Motor neuron (in vitro differentiated cells): ENCODE data around the gene USP9Y. TPM values are rescaled to one million over a fixed set of nuclear protein-coding genes. Genes with fewer than 3 reads are reported as not detected.
"Not testable (repeated sequence)": the region's sequence is repeated elsewhere in the genome, so short reads cannot be mapped to it uniquely, and the experiment has no call there.

Experiments
- ATAC-seq, 8 experiments: fragments of 200-7000 bp; cut with Tn5 transposase; replicated peaks in 6 of 8; 2 replicates each; pipeline ENCODE4 v1.8.0; 2021; ENCODE audit warnings: mild to moderate bottlenecking in 8 of 8, moderate library complexity in 8 of 8
- H3K27ac ChIP-seq, 2 donors: fragments of 250-450 bp; sonication (Bioruptor Pico); 2 replicates each; pipeline ENCODE4 v1.9.0; 2021; ENCODE audit warnings: antibody characterized with exemption in 2 of 2, mild to moderate bottlenecking in 2 of 2, moderate library complexity in 1 of 2
- H3K4me1 ChIP-seq, 2 donors: fragments of 250-450 bp; sonication (Bioruptor Pico); replicated peaks in 1 of 2; 2 replicates each; pipeline ENCODE4 v1.6.1; 2021; ENCODE audit warnings: antibody characterized with exemption in 2 of 2, mild to moderate bottlenecking in 2 of 2, moderate library complexity in 1 of 2
- H3K4me3 ChIP-seq, 5 donors: fragments of 250-450 bp; sonication (Bioruptor Pico); 2 replicates each; pipeline ENCODE4 v1.9.0; 2021; ENCODE audit warnings: antibody characterized with exemption in 5 of 5, mild to moderate bottlenecking in 5 of 5, moderate library complexity in 4 of 5
- WGBS, 10 experiments: fragments of 450-650 bp; shearing (Covaris generic); methylation state at CpG; one replicate each; pipeline ENCODE4 v1.0.0; 2022; 5-methylcytosine and 5-hydroxymethylcytosine counted together
- in situ Hi-C, 9 experiments: fragments of 400-800 bp; cut with MboI; loops; one replicate each; pipeline ENCODE4 v1.15.0; 2021; ENCODE audit warnings: low sequenced_read_pairs in 9 of 9, low pct_unique_long_range_greater_than_20kb in 2 of 9; ENCODE audit not compliant: unreplicated experiment in 9 of 9
- total RNA-seq, 8 experiments: library from RNA; unstranded; fragments of 300-600 nt; gene quantifications; 2 replicates each; pipeline versions ENCODE4 v1.2.3 to v1.2.4, GENCODE V29; 2022

USP9Y gene, protein sequence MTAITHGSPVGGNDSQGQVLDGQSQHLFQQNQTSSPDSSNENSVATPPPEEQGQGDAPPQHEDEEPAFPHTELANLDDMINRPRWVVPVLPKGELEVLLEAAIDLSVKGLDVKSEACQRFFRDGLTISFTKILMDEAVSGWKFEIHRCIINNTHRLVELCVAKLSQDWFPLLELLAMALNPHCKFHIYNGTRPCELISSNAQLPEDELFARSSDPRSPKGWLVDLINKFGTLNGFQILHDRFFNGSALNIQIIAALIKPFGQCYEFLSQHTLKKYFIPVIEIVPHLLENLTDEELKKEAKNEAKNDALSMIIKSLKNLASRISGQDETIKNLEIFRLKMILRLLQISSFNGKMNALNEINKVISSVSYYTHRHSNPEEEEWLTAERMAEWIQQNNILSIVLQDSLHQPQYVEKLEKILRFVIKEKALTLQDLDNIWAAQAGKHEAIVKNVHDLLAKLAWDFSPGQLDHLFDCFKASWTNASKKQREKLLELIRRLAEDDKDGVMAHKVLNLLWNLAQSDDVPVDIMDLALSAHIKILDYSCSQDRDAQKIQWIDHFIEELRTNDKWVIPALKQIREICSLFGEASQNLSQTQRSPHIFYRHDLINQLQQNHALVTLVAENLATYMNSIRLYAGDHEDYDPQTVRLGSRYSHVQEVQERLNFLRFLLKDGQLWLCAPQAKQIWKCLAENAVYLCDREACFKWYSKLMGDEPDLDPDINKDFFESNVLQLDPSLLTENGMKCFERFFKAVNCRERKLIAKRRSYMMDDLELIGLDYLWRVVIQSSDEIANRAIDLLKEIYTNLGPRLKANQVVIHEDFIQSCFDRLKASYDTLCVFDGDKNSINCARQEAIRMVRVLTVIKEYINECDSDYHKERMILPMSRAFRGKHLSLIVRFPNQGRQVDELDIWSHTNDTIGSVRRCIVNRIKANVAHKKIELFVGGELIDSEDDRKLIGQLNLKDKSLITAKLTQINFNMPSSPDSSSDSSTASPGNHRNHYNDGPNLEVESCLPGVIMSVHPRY (N-terminal part only)
- 10 to 100 TPM in 6 of 8 experiments, not detected in 2; 23.0 to 38.5 (median 29.4) TPM for total RNA-seq

DNA sequence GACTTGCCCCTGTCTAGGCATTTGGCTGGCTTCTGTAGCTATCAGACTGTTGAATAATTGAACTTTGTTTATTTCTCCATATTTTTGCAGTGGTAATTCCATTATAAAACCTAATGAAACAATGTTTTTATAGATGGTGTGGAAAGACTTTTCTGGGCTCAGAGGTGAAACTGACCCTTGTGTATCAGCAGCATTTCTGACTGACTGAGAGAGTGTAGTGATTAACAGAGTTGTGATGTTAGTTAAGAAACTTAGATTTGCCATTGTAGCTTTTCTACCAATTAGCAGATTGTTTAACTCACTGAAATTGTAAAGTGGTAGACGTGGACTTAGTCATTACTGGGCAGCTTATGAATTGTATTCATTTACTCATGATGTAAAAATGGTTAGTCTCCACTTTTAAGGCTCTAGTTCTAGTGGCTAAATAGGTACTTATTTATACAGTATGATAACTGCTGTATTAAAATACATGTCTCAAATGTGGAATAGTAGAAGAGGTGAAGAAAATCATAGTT, at the start of gene USP9Y:
TSS of gene USP9Y (plus strand) at position 51 of the 515 bp plus-strand sequence. CDS start 8,217 bp downstream, outside the sequence.
- Histone ChIP-seq H3K4me3 (no peak within 1 kb of the TSS), H3K27ac (no peak within 1 kb of the TSS), H3K4me1 (no peaks in the 10 kb centered on the region)
- whole genome bisulfite sequencing, 10 experiments: no CpG with 5 or more reads among the region's 1 CpG
- ATAC-seq: no peak
- in situ Hi-C loops: no loop called here

DNA sequence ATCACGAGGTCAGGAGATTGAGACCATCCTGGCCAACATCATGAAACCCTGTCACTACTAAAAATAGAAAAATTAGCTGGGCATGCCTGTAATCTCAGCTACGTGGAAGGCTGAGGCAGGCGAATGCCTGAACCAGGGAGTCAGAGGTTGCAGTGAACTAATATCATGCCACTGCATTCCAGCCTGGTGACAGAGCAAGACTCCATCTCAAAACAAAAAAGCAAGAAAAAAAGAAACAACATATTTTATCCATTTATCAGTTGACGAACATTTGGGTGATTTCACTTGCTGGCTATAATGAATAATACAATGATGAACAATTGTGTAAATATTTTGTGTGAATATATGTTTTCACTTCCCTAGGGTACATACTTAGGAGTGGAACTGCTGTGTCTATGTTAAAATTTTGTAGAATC, 49.4 kb upstream of the USP9Y start:
- peak in 3 of 8 experiments; percentile 34 to 95 (median 91) for ATAC-seq
- no peak overlapping the region for H3K27ac ChIP-seq
- no peaks in the 10 kb centered on the region for H3K4me1 ChIP-seq
- in situ Hi-C loops: no loop called here
- WGBS, 10 experiments: 13 to 80% (median 33%) methylated on average over 1 to 3 of the region's 4 CpGs; no CpG with 5 or more reads in 7 of the 10 experiments
- no peak overlapping the region for H3K4me3 ChIP-seq

DNA sequence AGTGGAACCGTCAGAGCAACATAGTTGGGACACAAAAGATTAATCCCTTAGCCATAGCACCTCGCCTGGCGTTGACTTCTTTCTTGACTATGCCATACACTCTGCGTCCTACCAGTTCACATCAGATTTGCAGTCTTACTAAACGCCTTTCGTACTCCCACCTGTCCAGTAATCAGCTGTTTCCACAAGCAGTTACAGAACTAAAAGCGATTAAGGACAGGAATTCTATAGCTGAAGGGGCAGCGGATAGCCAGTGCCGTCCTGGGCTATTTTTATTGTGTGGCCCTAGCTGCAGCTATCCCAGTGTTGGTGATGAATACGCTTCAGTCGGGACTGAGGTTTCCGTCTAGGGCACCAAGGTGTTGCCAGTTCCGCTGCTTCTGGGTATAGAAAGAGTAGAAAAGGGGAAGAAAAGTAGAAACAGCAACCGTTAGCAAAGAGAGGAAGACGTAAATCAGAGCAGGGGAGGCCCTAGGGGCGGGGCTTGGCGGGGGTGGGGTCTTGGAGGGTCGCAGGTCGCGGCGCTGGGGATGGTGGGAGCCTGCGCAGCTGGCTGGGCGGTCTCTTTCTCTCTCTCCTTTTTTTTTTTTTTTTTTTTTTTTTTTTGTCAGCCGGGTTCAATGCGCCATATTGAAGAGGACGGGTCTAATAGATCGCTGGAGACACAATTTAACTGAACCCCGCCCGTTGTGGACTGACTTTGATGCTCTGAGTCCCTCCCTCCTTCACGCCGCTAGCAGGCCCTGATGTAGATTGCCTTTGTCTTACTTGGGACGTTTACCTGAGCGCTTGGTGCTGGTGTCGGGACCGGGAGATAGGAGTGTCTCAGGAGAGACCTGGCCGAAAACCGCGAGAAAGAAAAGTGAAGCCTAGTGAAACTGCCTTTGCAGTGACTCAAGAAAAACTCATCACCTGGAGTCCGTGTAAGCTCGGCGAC, 39.0 kb upstream of the USP9Y start:
- Histone ChIP-seq H3K27ac (peak overlapping the region; percentile 88 to 89), H3K4me3 (peak overlapping the region in 4 of 5 donors; percentile 52 to 92 (median 74)), H3K4me1 (peaks cover 0 to 7% of the 10 kb centered on the region in 2 donors)
- WGBS, 10 experiments: 0 to 7% (median 0%) methylated on average over 1 to 3 of the region's 41 CpGs; no CpG with 5 or more reads in 6 of the 10 experiments
- in situ Hi-C loops: no loop called here
- ATAC-seq: peak; percentile 58 to 91 (median 85)

DNA sequence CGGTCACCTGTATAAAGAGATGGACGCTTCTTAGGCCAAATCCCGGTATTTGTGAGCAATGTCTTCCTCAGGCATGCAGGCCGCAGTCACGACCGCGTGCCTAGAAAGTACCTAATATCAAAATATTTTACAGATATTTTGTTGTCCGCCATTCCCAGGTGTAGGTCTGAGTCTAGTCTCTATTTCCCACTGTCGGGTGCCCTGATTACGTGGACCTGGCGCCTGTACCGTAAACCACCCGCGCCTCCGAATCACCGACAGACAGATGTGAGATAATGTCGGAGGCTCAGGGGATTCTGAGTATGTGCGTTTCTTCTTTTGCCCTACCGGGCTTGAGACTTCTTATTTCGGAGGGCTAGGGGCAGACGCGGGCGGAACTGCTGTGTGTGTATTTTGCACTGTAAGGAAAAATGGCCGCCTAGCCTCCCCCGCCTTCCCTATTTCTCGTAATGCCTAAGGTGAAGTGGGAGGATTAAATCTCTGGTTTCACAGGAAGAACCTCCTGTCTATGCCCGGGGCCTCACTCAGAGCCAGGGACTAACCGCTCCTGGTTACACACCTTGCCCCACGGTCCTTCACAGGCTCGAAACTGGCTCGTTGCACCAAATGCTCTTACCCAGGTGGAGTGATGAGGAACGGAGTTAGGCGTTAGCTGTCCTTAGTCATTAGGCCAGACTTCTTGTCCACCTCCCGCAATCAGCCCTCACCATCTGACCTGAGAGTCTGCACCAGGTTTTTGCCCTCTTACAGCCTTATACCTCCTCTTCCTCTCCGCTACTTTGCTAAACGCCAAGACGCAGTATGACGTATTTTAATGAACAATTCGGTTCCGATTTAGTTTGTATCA, 38.1 kb upstream of the USP9Y start:
- Histone ChIP-seq H3K27ac (peak overlapping the region; percentile 88 to 89), H3K4me1 (peaks cover 0 to 7% of the 10 kb centered on the region in 2 donors), H3K4me3 (peak overlapping the region in 4 of 5 donors; percentile 52 to 92 (median 74))
- in situ Hi-C loops: no loop called here
- 0% methylated on average over 4 to 12 of the region's 40 CpGs; no CpG with 5 or more reads in 7 of the 10 experiments for WGBS, 10 experiments
- peak; percentile 31 to 63 (median 38) for ATAC-seq

DNA sequence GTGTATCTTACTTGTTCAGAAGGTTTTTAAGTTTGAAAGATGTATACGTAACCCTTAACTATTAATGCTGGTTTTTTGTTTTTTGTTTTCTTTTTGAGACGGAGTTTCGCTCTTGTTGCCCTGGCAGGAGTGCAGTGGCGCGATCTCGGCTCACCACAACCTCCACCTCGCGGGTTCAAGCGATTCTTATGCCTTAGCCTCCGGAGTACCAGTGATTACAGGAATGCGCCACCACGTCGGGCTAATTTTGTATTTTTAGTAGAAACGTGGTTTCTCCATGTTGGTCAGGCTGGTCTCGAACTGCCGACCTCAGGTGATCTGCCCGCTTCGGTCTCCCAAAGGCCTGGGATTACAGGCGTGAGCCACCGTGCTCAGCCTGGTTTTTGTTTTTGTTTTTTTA, 37.2 kb upstream of the USP9Y start:
- ATAC-seq, H3K4me1 ChIP-seq, H3K27ac ChIP-seq, in situ Hi-C loops: not testable (repeated sequence)
- WGBS, 10 experiments: 0 to 100% (median 8%) methylated on average over 1 to 2 of the region's 20 CpGs; no CpG with 5 or more reads in 7 of the 10 experiments
- H3K4me3 ChIP-seq: peak overlapping the region in 4 of 5 donors; percentile 52 to 92 (median 74)

DNA sequence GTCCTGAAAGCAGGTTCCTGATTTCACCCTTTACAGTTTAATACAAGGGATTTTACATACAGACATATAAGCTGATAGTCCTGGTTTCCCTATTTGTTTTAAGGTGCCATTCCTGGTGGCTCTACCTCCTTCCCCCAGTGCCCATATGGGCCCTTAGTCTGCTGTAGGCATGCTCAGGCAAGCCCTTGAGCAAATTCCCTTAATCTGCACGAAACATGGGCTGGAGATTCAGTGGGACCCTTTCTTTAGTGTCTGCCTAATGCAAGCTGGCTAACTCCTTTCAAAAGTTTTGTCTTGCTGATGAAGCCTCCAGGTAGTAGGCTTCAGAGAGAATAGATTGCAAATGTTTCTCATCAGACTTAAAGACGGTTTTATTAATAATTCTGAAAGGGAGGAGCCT, 22.9 kb upstream of the USP9Y start:
- Histone ChIP-seq H3K4me3 (no peak overlapping the region), H3K27ac (no peak overlapping the region), H3K4me1 (no peaks in the 10 kb centered on the region)
- 82 to 83% methylated on average over 1 to 2 of the region's 2 CpGs; no CpG with 5 or more reads in 8 of the 10 experiments for WGBS, 10 experiments
- ATAC-seq: no peak
- in situ Hi-C loops: no loop called here

DNA sequence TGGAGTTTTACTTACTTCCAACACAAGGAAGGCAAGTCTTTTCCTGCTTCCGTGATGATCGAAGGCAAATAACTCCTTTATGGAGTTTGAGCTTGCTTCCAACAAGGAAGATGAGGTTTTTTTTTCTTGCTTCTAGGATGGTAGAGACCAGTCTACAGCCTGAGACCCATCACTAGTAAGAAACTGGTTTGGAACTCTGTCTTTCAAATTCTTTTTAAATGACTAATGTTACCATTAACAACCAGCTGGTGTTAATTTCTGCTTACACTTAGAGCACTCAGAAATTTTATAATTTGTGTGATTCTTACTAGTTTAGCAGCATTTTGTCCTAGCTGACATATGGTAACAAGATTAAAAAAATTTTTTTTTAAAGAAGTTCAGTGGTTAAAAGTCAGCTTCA, 19.5 kb upstream of the USP9Y start:
- in situ Hi-C loops: no loop called here
- Histone ChIP-seq H3K27ac (no peak overlapping the region), H3K4me3 (no peak overlapping the region), H3K4me1 (no peaks in the 10 kb centered on the region)
- ATAC-seq: no peak
- 80 to 100% (median 94%) methylated on average over 2 of the region's 2 CpGs; no CpG with 5 or more reads in 7 of the 10 experiments for WGBS, 10 experiments

DNA sequence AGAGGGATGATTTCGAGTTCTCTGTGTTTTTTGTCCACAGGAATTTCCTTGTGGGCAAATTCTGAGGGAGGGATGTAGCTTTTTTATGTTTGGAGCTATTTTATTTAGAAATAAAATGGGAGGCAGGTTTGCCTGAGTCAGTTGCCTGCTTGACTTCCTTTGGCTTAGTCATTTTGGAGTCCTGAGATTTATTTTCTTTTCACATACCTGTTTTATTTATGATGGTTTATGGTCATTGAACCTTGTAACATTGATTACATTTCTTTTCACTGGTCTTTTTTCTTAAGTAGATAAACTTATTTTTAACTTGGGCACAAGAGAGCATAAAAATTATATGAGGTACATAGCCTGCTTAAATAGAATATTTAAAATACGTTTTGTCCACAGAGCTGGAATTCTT, 12.7 kb upstream of the USP9Y start:
- ATAC-seq: no peak
- H3K27ac ChIP-seq: no peak overlapping the region

DNA sequence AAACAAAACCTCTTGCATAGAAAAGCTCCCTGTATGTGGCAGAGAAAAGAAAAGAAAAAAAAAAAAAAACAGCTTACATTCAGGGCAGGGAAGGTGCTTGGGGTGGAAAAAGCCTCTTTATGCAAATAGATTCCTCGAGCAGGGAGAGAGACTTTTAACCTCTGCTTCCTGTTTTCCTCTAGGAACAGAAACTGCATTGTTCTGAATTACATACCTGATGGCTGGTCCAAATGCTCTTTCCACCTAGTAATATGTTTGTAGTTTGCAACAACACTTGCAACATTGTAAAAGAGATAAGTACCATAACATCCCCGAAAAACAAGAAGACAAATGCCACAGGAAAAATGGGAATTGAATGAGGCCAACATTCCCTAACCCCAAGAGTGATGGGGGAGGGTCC, 944 bp upstream of the USP9Y start:
- Histone ChIP-seq H3K27ac (no peak overlapping the region), H3K4me1 (no peaks in the 10 kb centered on the region), H3K4me3 (no peak overlapping the region)
- in situ Hi-C loops: no loop called here
- no peak for ATAC-seq
- 20 to 80% (median 24%) methylated on average over 1 to 2 of the region's 2 CpGs; no CpG with 5 or more reads in 6 of the 10 experiments for WGBS, 10 experiments

More for the DNA sequence above, 12.7 kb upstream of the USP9Y start:
- H3K4me3 ChIP-seq: no peak overlapping the region
- in situ Hi-C loops: no loop called here
- WGBS, 10 experiments: 70 to 100% (median 100%) methylated on average over 1 to 2 of the region's 2 CpGs; no CpG with 5 or more reads in 5 of the 10 experiments
- H3K4me1 ChIP-seq: no peaks in the 10 kb centered on the region

DNA sequence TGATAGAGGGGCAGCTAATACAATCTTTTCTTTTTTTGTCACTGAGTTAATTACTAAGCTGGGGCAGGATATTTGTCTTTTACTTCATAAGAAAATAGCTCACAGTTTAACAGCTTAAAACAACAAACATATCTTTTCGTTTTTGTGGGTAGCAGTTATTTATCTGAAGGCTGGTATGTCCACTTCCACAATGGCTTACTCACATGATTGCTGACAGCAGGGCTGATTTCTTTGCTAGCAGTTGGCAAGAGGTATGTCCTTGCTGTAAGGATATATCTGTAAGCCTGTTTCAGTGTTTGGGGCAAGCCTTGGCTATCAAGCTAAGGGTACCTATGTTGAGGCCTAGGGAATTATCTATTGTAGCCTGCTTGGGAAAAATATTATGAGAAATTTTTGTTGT, 1.1 kb downstream of the USP9Y start:
- H3K4me3 ChIP-seq: no peak overlapping the region
- ATAC-seq: no peak
- in situ Hi-C loops: no loop called here
- H3K4me1 ChIP-seq: no peaks in the 10 kb centered on the region
- WGBS, 10 experiments: 14 to 40% methylated on average over 1 of the region's 1 CpG; no CpG with 5 or more reads in 8 of the 10 experiments
- no peak overlapping the region for H3K27ac ChIP-seq

DNA sequence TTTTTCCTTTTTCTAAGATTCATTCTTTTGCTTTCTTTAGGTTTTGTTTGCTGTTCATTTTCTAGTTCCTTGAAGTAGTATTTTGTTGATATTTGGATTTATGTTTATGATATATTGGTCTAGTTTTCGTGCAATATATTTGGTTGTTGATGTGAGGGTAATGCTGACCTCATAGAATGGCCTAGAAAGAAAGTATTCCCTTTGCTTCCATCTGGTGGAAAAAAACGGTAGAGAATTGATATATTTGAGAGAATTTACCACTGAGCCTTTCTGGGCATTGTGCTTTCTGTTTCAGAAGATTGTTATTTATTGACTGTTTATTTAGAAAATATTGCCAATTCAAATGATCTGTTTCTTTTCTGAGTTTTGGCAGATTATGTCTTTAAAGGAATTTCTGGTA, 9.4 kb downstream of the USP9Y start:
- no peaks in the 10 kb centered on the region for H3K4me1 ChIP-seq
- in situ Hi-C loops: no loop called here
- WGBS, 10 experiments: 0 to 80% (median 33%) methylated on average over 1 to 2 of the region's 2 CpGs; no CpG with 5 or more reads in 5 of the 10 experiments
- peak in 1 of 8 experiments; percentile 21 for ATAC-seq
- no peak overlapping the region for H3K27ac ChIP-seq
- no peak overlapping the region for H3K4me3 ChIP-seq
